Measurements from ENCODE around the gene ONECUT3. TPM values are rescaled to one million over a fixed set of nuclear protein-coding genes. Genes with fewer than 3 reads are reported as not detected.

Gene ONECUT3
- total RNA-seq, 1 experiment from 2014 or later: not detected

GRCh38 chr19:1734321-1734966 is 18.9 kb upstream of the ONECUT3 start:
- Histone ChIP-seq H3K27me3 (replicated peaks; ENCODE audit: control insufficient read depth, insufficient read depth, low read length) (no peaks in the 10 kb centered on the region), H3K4me3 (ENCODE audit: low read depth, low read length) (no peak overlapping the region), H3K4me1 (no peaks in the 10 kb centered on the region), H3K9me3 (no peaks in the 10 kb centered on the region), H3K36me3 (ENCODE audit: control insufficient read depth, insufficient read depth, low read length) (no peaks in the 10 kb centered on the region)
- CTCF ChIA-PET: no interaction called here
- Mint-ChIP-seq H3K4me1 (ENCODE audit: low read depth, unreplicated experiment) (no peaks in the 10 kb centered on the region), H3K27ac (ENCODE audit: unreplicated experiment) (no peak overlapping the region), H3K36me3 (ENCODE audit: insufficient read depth, unreplicated experiment) (no peaks in the 10 kb centered on the region), H3K27me3 (ENCODE audit: insufficient read depth, unreplicated experiment) (peaks cover 12% of the 10 kb centered on the region), H3K9me3 (ENCODE audit: unreplicated experiment) (no peaks in the 10 kb centered on the region), H3K4me3 (ENCODE audit: unreplicated experiment) (no peak overlapping the region)
- intact Hi-C loops (cut with micrococcal nuclease; ENCODE audit: unreplicated experiment): no loop called here
- no TSS peak for BruUV-seq (replicated peaks)
- POLR2A ChIA-PET: no interaction called here
- no peak for DNase-seq
- no peak for TF ChIP-seq CTCF (IDR thresholded peaks at IDR 0.05; ENCODE audit: insufficient read depth in 1 of 2, low read depth in 1 of 2, low read length in 1 of 2, severe bottlenecking in 1 of 2, unreplicated experiment in 1 of 2)

- no peak for DNase-seq
- intact Hi-C loops (cut with micrococcal nuclease; ENCODE audit: unreplicated experiment): no loop called here
- Histone ChIP-seq H3K36me3 (ENCODE audit: control insufficient read depth, insufficient read depth, low read length) (no peaks in the 10 kb centered on the region), H3K27me3 (replicated peaks; ENCODE audit: control insufficient read depth, insufficient read depth, low read length) (no peaks in the 10 kb centered on the region), H3K4me1 (no peaks in the 10 kb centered on the region), H3K9me3 (no peaks in the 10 kb centered on the region; the same call in 1 of the 2 replicates), H3K4me3 (ENCODE audit: low read depth, low read length) (no peak overlapping the region)
- Mint-ChIP-seq H3K9me3 (ENCODE audit: unreplicated experiment) (no peaks in the 10 kb centered on the region), H3K4me1 (ENCODE audit: low read depth, unreplicated experiment) (no peaks in the 10 kb centered on the region), H3K27ac (ENCODE audit: unreplicated experiment) (no peak overlapping the region), H3K4me3 (ENCODE audit: unreplicated experiment) (no peak overlapping the region), H3K27me3 (ENCODE audit: insufficient read depth, unreplicated experiment) (peaks cover 12% of the 10 kb centered on the region), H3K36me3 (ENCODE audit: insufficient read depth, unreplicated experiment) (no peaks in the 10 kb centered on the region)
- ChIA-PET CTCF (no interaction called here), POLR2A (no interaction called here)
- no peak for TF ChIP-seq CTCF (IDR thresholded peaks at IDR 0.05; ENCODE audit: insufficient read depth in 1 of 2, low read depth in 1 of 2, low read length in 1 of 2, severe bottlenecking in 1 of 2, unreplicated experiment in 1 of 2)
- BruUV-seq (replicated peaks): no TSS peak
These were observed 17.0 kb upstream of the ONECUT3 start for GRCh38 chr19:1736280-1736679.

- CTCF ChIA-PET: no interaction called here
- TF ChIP-seq CTCF (IDR thresholded peaks at IDR 0.05; ENCODE audit: insufficient read depth in 1 of 2, low read depth in 1 of 2, low read length in 1 of 2, severe bottlenecking in 1 of 2, unreplicated experiment in 1 of 2): no peak
- no peak for DNase-seq
- intact Hi-C loops (cut with micrococcal nuclease; ENCODE audit: unreplicated experiment): no loop called here
- Mint-ChIP-seq H3K4me1 (ENCODE audit: low read depth, unreplicated experiment) (no peaks in the 10 kb centered on the region), H3K27ac (ENCODE audit: unreplicated experiment) (no peak overlapping the region), H3K9me3 (ENCODE audit: unreplicated experiment) (no peaks in the 10 kb centered on the region), H3K4me3 (ENCODE audit: unreplicated experiment) (no peak overlapping the region), H3K27me3 (ENCODE audit: insufficient read depth, unreplicated experiment) (peaks cover 12% of the 10 kb centered on the region), H3K36me3 (ENCODE audit: insufficient read depth, unreplicated experiment) (no peaks in the 10 kb centered on the region)
- no peaks in the 10 kb centered on the region for H3K36me3 ChIP-seq (ENCODE audit: control insufficient read depth, insufficient read depth, low read length)
- BruUV-seq (replicated peaks): no TSS peak
- no peaks in the 10 kb centered on the region; the same call in 1 of the 2 replicates for H3K9me3 ChIP-seq
- H3K27me3 ChIP-seq (replicated peaks; ENCODE audit: control insufficient read depth, insufficient read depth, low read length): no peaks in the 10 kb centered on the region
- H3K4me3 ChIP-seq (ENCODE audit: low read depth, low read length): no peak overlapping the region
- POLR2A ChIA-PET: no interaction called here
- H3K4me1 ChIP-seq: no peaks in the 10 kb centered on the region
These were observed 16.4 kb upstream of the ONECUT3 start for GRCh38 chr19:1736927-1737326.
